Measurements from ENCODE around the gene TP63. TPM values are rescaled to one million over a fixed set of nuclear protein-coding genes. Genes with fewer than 3 reads are reported as not detected.

Gene TP63
- total and polyA plus RNA-seq, 2 experiments from 2014 or later, result not detected

DNA sequence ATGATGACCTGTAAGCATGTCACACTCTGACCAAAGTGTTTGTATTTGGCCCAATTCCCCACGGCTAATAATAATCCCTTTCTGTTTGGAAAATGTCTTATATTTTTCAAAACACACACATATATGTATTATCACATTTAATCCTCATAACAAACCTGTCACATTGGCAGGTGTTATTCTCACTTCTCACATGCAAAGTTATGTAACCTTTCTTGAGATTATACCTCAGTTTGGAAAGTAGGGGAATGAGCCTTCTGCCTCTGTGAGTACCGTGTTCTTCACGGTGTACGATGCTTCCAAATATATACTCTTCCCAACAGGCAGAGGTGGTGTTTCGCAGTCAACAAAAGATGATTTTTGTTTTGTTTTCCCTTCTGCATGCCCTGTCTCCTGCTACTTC lies 205.6 kb downstream of the TP63 start:
- peaks cover 5% of the 10 kb centered on the region for H3K4me1 Mint-ChIP-seq
- TF ChIP-seq NANOG (IDR thresholded peaks at IDR 0.05; ENCODE audit: borderline replicate concordance) (no peak), JUNB (IDR thresholded peaks at IDR 0.05; ENCODE audit: unreplicated experiment) (no peak), STAT1 (IDR thresholded peaks at IDR 0.05; ENCODE audit: unreplicated experiment) (no peak), ZNF331 (CRISPR knock-in tag; IDR thresholded peaks at IDR 0.05; ENCODE audit: low read depth) (no peak), EZH2phosphoT487 (IDR thresholded peaks at IDR 0.05; ENCODE audit: unreplicated experiment) (no peak), POLR2AphosphoS5 (IDR thresholded peaks at IDR 0.05; ENCODE audit: low read depth) (no peak)
- TF ChIP-seq, protein P1, sequence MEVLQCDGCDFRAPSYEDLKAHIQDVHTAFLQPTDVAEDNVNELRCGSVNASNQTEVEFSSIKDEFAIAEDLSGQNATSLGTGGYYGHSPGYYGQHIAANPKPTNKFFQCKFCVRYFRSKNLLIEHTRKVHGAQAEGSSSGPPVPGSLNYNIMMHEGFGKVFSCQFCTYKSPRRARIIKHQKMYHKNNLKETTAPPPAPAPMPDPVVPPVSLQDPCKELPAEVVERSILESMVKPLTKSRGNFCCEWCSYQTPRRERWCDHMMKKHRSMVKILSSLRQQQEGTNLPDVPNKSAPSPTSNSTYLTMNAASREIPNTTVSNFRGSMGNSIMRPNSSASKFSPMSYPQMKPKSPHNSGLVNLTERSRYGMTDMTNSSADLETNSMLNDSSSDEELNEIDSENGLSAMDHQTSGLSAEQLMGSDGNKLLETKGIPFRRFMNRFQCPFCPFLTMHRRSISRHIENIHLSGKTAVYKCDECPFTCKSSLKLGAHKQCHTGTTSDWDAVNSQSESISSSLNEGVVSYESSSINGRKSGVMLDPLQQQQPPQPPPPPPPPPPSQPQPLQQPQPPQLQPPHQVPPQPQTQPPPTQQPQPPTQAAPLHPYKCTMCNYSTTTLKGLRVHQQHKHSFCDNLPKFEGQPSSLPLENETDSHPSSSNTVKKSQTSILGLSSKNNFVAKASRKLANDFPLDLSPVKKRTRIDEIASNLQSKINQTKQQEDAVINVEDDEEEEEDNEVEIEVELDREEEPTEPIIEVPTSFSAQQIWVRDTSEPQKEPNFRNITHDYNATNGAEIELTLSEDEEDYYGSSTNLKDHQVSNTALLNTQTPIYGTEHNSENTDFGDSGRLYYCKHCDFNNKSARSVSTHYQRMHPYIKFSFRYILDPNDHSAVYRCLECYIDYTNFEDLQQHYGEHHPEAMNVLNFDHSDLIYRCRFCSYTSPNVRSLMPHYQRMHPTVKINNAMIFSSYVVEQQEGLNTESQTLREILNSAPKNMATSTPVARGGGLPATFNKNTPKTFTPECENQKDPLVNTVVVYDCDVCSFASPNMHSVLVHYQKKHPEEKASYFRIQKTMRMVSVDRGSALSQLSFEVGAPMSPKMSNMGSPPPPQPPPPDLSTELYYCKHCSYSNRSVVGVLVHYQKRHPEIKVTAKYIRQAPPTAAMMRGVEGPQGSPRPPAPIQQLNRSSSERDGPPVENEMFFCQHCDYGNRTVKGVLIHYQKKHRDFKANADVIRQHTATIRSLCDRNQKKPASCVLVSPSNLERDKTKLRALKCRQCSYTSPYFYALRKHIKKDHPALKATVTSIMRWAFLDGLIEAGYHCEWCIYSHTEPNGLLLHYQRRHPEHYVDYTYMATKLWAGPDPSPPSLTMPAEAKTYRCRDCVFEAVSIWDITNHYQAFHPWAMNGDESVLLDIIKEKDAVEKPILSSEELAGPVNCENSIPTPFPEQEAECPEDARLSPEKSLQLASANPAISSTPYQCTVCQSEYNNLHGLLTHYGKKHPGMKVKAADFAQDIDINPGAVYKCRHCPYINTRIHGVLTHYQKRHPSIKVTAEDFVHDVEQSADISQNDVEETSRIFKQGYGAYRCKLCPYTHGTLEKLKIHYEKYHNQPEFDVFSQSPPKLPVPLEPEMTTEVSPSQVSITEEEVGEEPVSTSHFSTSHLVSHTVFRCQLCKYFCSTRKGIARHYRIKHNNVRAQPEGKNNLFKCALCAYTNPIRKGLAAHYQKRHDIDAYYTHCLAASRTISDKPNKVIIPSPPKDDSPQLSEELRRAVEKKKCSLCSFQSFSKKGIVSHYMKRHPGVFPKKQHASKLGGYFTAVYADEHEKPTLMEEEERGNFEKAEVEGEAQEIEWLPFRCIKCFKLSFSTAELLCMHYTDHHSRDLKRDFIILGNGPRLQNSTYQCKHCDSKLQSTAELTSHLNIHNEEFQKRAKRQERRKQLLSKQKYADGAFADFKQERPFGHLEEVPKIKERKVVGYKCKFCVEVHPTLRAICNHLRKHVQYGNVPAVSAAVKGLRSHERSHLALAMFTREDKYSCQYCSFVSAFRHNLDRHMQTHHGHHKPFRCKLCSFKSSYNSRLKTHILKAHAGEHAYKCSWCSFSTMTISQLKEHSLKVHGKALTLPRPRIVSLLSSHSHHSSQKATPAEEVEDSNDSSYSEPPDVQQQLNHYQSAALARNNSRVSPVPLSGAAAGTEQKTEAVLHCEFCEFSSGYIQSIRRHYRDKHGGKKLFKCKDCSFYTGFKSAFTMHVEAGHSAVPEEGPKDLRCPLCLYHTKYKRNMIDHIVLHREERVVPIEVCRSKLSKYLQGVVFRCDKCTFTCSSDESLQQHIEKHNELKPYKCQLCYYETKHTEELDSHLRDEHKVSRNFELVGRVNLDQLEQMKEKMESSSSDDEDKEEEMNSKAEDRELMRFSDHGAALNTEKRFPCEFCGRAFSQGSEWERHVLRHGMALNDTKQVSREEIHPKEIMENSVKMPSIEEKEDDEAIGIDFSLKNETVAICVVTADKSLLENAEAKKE (CRISPR knock-in tag; IDR thresholded peaks at IDR 0.05), result no peak
- TF ChIP-seq, protein P2, sequence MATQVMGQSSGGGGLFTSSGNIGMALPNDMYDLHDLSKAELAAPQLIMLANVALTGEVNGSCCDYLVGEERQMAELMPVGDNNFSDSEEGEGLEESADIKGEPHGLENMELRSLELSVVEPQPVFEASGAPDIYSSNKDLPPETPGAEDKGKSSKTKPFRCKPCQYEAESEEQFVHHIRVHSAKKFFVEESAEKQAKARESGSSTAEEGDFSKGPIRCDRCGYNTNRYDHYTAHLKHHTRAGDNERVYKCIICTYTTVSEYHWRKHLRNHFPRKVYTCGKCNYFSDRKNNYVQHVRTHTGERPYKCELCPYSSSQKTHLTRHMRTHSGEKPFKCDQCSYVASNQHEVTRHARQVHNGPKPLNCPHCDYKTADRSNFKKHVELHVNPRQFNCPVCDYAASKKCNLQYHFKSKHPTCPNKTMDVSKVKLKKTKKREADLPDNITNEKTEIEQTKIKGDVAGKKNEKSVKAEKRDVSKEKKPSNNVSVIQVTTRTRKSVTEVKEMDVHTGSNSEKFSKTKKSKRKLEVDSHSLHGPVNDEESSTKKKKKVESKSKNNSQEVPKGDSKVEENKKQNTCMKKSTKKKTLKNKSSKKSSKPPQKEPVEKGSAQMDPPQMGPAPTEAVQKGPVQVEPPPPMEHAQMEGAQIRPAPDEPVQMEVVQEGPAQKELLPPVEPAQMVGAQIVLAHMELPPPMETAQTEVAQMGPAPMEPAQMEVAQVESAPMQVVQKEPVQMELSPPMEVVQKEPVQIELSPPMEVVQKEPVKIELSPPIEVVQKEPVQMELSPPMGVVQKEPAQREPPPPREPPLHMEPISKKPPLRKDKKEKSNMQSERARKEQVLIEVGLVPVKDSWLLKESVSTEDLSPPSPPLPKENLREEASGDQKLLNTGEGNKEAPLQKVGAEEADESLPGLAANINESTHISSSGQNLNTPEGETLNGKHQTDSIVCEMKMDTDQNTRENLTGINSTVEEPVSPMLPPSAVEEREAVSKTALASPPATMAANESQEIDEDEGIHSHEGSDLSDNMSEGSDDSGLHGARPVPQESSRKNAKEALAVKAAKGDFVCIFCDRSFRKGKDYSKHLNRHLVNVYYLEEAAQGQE (IDR thresholded peaks at IDR 0.05; ENCODE audit: unreplicated experiment), result no peak
- TF ChIP-seq, protein P3, sequence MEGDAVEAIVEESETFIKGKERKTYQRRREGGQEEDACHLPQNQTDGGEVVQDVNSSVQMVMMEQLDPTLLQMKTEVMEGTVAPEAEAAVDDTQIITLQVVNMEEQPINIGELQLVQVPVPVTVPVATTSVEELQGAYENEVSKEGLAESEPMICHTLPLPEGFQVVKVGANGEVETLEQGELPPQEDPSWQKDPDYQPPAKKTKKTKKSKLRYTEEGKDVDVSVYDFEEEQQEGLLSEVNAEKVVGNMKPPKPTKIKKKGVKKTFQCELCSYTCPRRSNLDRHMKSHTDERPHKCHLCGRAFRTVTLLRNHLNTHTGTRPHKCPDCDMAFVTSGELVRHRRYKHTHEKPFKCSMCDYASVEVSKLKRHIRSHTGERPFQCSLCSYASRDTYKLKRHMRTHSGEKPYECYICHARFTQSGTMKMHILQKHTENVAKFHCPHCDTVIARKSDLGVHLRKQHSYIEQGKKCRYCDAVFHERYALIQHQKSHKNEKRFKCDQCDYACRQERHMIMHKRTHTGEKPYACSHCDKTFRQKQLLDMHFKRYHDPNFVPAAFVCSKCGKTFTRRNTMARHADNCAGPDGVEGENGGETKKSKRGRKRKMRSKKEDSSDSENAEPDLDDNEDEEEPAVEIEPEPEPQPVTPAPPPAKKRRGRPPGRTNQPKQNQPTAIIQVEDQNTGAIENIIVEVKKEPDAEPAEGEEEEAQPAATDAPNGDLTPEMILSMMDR (conservative IDR thresholded peaks at IDR 0.05; ENCODE audit: low read depth in 2 of 2), result no peak
- TF ChIP-seq, protein P4, sequence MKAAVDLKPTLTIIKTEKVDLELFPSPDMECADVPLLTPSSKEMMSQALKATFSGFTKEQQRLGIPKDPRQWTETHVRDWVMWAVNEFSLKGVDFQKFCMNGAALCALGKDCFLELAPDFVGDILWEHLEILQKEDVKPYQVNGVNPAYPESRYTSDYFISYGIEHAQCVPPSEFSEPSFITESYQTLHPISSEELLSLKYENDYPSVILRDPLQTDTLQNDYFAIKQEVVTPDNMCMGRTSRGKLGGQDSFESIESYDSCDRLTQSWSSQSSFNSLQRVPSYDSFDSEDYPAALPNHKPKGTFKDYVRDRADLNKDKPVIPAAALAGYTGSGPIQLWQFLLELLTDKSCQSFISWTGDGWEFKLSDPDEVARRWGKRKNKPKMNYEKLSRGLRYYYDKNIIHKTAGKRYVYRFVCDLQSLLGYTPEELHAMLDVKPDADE (IDR thresholded peaks at IDR 0.05), result no peak
- no peaks in the 10 kb centered on the region for H3K4me1 ChIP-seq (ENCODE audit: insufficient read depth)
- H3F3A ChIP-seq (replicated peaks; ENCODE audit: low read depth), result no peaks in the 10 kb centered on the region
- H3K27me3 Mint-ChIP-seq (ENCODE audit: insufficient read depth, low read depth, poor library complexity), result no peaks in the 10 kb centered on the region
- DNase-seq (ENCODE audit: low spot score) (no peak), ATAC-seq (no peak)
- no peaks in the 10 kb centered on the region for H3K36me3 Mint-ChIP-seq (ENCODE audit: low read depth)
- no peaks in the 10 kb centered on the region for H3K27me3 ChIP-seq (ENCODE audit: insufficient read depth)
- no peaks in the 10 kb centered on the region for H3K36me3 ChIP-seq (ENCODE audit: insufficient read depth)
- no peaks in the 10 kb centered on the region for H4K20me1 ChIP-seq (replicated peaks; ENCODE audit: insufficient read depth)
- no peak overlapping the region for H3K27ac ChIP-seq (ENCODE audit: low read depth)
- no peaks in the 10 kb centered on the region for H3K9me2 ChIP-seq (ENCODE audit: insufficient read depth)
- no peak overlapping the region for H3K4me3 Mint-ChIP-seq
- H3K27ac Mint-ChIP-seq, result no peak overlapping the region
- H3K4me3 ChIP-seq, result no peak overlapping the region
- no peak overlapping the region for H3K4me2 ChIP-seq
- H2AFZ ChIP-seq, result no peak overlapping the region
- H3K79me2 ChIP-seq (replicated peaks; ENCODE audit: insufficient read depth), result no peaks in the 10 kb centered on the region
- H3K9me3 Mint-ChIP-seq, result no peaks in the 10 kb centered on the region

Measured in GM23338 (cell line).